GM10248 (cell line): ENCODE results near the gene NFIX.

Experiments
- CTCF ChIA-PET: fragments of 300-600 bp; sonication (Branson Sonifier 250); formaldehyde crosslinking; extraction: SDS; loops from one replicate; lab custom pipeline; 2021; ENCODE audit warnings: antibody characterized with exemption; lab: Yijun Ruan, JAX
- POLR2A ChIA-PET: fragments of 350-650 bp; sonication (Branson Sonifier 250); formaldehyde crosslinking; extraction: SDS; loops from one replicate; lab custom pipeline; 2020; ENCODE audit warnings: antibody characterized with exemption; lab: Yijun Ruan, JAX
- DNase-seq: peaks from one replicate; pipeline ENCODE4 v3.0.0; 2012; ENCODE audit errors: extremely low spot score
- CTCF ChIP-seq: IDR thresholded peaks from 2 replicates; pipeline ENCODE4 v1.5.1; 2012; ENCODE audit warnings: mild to moderate bottlenecking, low read depth; ENCODE audit errors: extremely low read depth, missing control alignments, control extremely low read depth

NFIX gene

GRCh38 chr19:12987190-12987589 lies 8.1 kb upstream of the NFIX start:
- ChIA-PET CTCF (interaction anchor here (6.3 kb wide), 1 partner anchor 73 kb away, joined by 59 read pairs; no protein-coding TSS in a partner anchor), POLR2A (no interaction called here)
- no peak for TF ChIP-seq CTCF
- DNase-seq: no peak

DNA sequence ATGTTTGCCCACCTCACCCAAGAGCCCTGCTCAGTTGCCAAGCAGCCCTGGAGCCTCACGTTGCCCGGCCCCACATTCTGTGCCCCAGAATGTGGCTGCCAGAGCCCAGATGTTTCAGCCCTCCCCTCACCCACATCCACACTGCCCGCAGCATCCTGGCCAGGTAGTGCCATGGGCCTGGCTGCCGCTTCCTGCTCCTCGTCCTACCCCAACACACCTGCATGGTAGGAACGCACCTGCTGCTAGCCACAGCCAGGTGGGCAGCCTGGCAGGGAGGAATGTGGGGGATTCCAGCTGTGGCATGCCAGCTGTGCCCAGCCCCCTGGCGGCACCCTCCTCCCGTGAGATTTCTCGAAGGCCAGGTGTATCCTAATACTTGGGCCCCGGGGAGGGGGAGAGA lies 7.5 kb upstream of the NFIX start:
- ChIA-PET POLR2A (no interaction called here), CTCF (no interaction called here)
- DNase-seq: no peak
- TF ChIP-seq CTCF: no peak

- POLR2A ChIA-PET: no interaction called here
Measured at GRCh38 chr19:12990431-12990830, 4.8 kb upstream of the NFIX start.

DNA sequence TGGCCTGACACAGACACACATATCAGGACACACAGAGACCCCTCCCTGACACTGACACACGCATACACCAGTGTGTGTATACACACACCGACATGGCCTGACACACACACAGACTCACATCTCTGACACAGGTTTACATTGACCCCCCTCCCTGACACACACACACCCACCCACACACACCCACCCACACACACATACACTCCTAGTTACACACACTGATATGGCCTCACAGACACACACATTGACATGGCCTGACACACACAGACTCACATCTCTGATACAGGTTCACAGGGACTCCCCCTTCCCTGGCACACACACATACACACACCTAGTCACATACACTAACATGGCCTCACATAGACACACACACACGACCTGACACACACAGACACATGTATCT lies 4.4 kb upstream of the NFIX start:
- CTCF ChIA-PET: no interaction called here
- no peak for TF ChIP-seq CTCF
- no peak for DNase-seq
- POLR2A ChIA-PET: no interaction called here

More at GRCh38 chr19:12990431-12990830, 4.8 kb upstream of the NFIX start:
- DNase-seq: no peak
- CTCF ChIA-PET: no interaction called here
- TF ChIP-seq CTCF: no peak

DNA sequence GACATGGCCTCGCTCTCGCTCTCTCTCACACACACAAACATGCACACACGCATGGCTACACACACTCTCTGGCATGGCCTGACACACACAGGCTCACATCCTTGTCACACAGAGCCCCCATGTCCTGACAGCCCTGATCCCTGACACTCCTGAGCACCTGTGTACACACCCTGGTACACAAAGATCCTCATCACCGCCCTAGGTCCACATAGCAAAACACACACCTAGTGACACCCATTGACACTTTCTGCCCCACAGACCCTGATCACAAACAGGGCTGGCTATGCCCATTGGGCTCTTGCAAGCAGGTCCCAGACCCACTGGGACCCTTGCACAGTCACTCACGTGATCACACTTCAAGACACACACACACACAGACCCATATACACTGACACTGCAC lies 4.0 kb upstream of the NFIX start:
- ChIA-PET POLR2A (no interaction called here), CTCF (interaction anchor here (3.0 kb wide), 1 partner anchor 43 kb away, joined by 9 read pairs; no protein-coding TSS in a partner anchor)
- no peak for DNase-seq
- TF ChIP-seq CTCF: no peak

GRCh38 chr19:12992729-12993128 lies 2.5 kb upstream of the NFIX start:
- no peak for TF ChIP-seq CTCF
- POLR2A ChIA-PET: interaction anchor here (0.5 kb wide), 1 partner anchor 16 kb away, joined by 3 read pairs; no protein-coding TSS in a partner anchor
- CTCF ChIA-PET: interaction anchor here (1.4 to 3.0 kb wide), 4 partner anchors 15 to 68 kb away, joined by 6 to 16 read pairs (median 8); no protein-coding TSS in a partner anchor

DNA sequence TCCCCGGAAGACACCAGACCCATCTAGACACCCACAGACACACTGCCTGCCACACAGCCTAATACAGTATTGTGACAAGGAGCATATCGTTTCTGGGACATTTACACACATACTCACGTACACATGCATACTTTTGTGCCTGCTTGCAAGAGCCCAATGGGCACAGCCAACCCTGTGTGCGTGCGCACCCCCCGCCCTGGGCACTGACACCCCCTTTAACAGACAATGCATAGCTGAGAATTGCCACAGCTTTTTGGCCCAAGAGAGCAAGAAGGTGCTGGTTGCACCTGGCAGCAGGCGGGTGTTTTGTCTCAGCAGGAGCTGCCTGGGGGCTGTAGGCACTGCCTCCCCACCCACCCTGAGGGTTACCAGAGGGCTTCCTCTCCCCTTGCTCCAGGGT lies 1.7 kb upstream of the NFIX start:
- no peak for TF ChIP-seq CTCF
- ChIA-PET CTCF (interaction anchor here (1.0 to 3.0 kb wide), 7 partner anchors 12 to 101 kb away, joined by 3 to 16 read pairs (median 6); no protein-coding TSS in a partner anchor), POLR2A (interaction anchor here (0.6 kb wide), 1 partner anchor 60 kb away, joined by 3 read pairs; no protein-coding TSS in a partner anchor)
- DNase-seq: no peak

More at GRCh38 chr19:12992729-12993128, 2.5 kb upstream of the NFIX start:
- no peak for DNase-seq
